ENCODE results near the gene INSL4.

The INSL4 gene

GRCh38 chr9:5231212-5231611, at the start of gene INSL4:
INSL4 (plus strand) TSS chr9:5231419; CDS start chr9:5231524, 105 bp downstream.
- Histone ChIP-seq H3K4me3 (no peak within 1 kb of the TSS), H3K27ac (no peak within 1 kb of the TSS)

DNA sequence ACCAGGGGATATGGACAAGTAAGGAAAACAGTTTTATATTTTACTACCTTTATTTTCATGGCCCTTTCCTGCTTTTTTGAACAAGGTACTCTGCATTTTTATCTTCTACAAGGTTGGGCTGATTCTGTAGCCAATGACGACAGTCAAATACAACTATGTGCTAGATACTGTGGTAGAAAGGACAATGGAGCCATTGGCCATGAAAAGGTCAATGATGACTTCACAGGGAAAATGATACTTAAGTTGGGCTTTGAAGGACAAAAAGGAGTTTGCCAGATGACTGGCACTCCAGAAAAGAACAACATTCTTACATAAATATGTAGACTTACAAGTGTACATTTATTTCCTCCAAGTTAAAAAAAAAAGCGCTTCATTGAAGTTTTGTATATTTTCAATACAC, 46.4 kb upstream of the INSL4 start:
- no peak overlapping the region for H3K27ac ChIP-seq

DNA sequence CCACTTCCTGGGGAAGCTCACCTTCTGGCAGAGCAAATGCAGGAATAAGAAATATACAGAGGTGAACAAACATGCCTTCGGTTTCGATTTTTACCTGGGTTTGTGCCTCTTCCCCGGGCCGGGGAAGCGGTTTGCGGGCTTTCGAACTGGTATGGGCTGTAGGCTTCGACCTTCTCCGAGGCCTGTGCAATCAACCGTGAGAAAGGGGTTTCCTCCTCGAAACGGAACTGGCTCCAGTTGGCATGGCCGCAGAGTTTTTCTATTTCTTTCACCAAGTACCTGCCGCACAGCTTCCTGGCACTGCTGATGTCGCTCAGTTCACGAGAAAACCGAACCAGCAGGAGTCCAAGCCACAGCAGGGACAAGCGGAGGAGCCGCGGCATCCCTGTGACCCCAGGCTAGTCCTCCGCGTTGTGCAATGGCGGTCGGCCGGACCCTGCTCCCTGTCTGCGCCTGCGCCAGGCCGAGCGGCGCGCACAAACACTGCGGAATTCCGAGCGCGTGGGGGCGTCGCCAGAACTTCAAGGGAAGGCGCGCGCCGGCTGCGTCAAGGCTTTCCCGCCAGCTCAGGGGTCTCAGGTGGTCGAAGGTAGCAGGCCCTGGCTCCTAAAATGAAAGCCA, 45.9 kb upstream of the INSL4 start, which contains the start of gene INSL6:
TSS of gene INSL6 (minus strand) at position 420 of the 621 bp plus-strand sequence. CDS start at position 383, 37 bp downstream.
- no peak within 1 kb of the TSS for H3K4me3 ChIP-seq
- H3K27ac ChIP-seq, result no peak within 1 kb of the TSS

More for the DNA sequence above, 46.4 kb upstream of the INSL4 start:
- H3K4me3 ChIP-seq, result no peak overlapping the region

- no peak overlapping the region for H3K27ac ChIP-seq
- no peak overlapping the region for H3K4me3 ChIP-seq
Measured at GRCh38 chr9:5186416-5187169, 44.6 kb upstream of the INSL4 start.

DNA sequence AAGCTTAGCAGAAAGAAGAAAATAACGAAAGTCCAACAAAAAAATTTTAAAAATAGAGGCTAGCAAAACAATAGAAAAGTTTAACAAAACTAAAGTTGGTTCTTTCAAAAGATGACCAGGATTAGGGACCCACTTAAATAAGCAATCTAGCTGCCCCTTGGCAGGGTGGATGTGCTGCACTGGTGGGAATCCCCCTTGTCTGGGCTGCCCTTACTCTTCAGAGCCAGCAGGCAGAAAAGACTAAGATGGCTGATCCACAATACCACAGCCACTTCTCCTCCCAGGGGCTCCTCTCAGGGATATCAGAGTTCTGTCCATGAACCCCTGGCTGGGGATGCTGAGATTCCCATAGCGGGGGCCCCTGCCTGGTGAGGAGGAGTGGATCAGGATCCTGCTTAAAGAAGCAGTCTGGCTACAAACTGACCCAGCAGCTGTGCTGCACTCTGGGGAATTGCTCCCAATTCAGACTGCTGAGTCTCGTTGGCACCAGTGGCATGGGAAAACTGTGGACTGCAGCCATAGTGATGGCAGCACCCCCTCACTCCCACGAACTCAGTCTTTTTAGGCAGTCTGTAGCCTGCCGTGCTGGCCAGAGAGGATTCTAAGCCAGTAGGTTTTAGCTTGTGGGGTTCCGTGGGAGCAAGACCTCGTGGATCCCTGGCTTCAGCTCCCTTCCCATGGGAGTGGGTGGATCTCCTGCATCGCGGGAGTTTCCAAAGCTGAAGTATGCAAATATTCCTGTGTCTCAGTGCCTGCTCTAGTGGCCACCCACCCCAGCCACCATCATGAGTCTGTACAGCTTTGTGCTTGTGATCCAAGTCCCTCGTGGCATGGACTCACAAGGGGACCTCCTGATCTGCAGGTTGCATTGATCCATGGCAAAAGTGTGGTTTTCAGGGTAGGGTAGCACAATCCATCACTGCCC, 42.9 kb upstream of the INSL4 start:
- Histone ChIP-seq H3K4me3 (no peak overlapping the region), H3K27ac (no peak overlapping the region)

GRCh38 chr9:5191985-5192384, 39.2 kb upstream of the INSL4 start:
- Histone ChIP-seq H3K4me3 (no peak overlapping the region), H3K27ac (no peak overlapping the region)

DNA sequence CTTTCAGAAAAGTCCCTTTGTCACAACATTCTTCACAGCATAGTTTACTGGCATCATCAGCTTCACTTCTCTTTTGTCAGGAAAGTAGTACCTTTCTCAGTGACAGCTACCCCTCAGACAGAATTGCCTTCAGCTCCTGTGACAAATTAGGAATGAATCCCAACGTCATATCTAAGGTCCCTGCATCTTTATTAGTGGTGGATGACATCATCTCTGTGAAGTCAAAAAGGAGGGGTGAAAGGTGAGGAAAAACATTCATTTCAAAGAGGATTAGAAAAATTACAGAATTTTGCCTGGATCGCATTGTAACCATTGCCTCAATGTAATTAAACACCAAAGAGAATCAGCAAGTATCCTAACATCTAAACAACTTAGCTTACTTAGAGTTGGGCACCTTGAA, 37.9 kb upstream of the INSL4 start:
- no peak overlapping the region for H3K4me3 ChIP-seq

DNA sequence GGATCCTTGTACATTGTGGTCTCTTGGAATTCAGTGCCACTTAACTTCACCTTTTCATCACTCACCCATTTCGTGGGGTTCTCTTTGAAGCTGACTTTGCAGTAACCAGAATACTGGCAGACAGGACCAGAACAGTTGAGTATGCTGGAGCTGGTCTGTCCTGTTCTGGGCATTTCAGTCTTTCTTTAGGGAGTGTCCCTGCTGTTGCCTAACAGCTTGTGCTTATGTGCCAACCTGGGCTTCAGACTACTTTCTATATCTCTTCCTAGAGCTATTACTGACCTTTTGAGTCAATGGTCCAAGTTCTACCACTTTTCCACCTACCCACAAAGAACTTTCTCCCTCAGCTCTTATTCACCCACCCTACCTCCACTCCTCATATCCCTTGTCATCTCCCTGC, 35.8 kb upstream of the INSL4 start:
- no peak overlapping the region for H3K27ac ChIP-seq
- H3K4me3 ChIP-seq, result no peak overlapping the region

More for the DNA sequence above, 37.9 kb upstream of the INSL4 start:
- H3K27ac ChIP-seq, result no peak overlapping the region

DNA sequence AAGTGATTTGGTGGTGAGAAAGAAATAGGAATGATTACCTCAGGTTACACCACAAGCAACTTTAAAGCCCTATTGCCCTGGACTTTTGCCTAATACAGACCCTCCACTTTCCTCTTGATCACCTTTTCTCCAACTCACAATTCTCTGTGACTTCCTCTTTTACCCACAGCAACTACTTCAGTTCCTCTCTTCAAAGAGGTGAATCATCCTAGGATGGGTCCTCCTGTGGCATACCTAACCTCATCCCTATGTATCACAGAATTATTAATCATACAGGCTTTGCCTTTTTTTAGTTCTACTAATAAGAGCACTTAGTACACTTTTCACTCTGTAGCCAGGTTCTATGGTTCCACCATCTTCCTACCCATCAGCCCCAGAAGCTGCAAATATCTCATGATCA, 26.1 kb upstream of the INSL4 start:
- Histone ChIP-seq H3K4me3 (no peak overlapping the region), H3K27ac (no peak overlapping the region)

- H3K4me3 ChIP-seq, result no peak overlapping the region
- no peak overlapping the region for H3K27ac ChIP-seq
Measured at GRCh38 chr9:5230554-5230953, 665 bp upstream of the INSL4 start.

DNA sequence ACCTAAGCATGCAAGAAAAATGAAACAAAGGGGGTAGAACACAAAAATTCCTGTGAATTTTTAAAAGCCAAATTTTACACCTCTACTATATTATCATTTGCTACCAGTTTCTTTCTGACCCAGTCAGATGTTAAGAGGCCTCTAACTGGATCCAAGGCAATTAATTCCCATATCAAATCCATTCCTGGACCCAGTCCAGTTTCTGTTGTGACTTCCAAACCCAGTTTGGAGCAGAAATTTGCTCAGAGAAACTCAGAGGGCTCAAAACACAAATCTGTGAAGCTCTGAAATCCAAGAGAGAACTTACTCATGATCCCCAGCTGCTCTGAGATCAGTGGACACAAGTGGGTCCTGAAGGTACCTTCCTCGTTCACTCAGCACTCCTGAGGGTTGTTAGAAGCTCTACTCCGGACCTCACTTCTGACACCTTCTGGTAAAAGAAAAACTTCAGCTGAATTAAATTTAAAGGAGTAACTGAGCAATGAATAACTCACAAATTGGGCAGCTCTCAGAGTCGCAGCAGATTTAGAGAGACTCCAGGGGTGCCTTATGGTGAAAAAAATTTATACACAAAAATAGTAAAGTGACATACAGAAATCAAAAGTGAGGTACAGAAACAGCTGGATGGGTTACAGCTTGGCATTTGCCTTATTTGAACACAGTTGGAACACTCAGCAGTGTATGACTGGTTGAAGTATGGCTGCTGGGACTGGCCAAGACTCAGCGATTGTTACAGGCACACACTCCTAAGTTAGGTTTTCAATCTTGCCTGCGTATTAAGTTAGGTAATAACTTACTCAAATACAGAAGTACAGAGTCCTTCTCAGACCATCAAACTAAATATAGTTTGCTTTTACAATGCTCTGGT, 32.4 kb downstream of the INSL4 start:
- Histone ChIP-seq H3K4me3 (no peak overlapping the region), H3K27ac (no peak overlapping the region)

DNA sequence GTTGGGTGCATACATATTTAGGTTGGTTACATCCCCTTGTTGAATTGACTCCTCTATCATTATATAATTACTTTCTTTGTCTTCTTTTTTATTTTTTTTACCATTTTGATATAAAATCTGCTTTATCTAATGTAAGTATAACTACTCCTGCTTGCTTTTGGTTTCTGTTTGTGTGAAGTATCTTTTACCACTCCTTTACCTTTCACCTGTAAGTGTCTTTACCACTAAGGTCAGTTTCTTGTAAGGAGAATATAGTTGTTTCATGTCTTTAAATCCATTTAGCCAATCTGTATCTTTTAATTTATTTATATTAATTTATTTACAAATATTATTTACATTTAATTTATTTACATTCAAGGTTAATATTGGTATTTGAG, 33.0 kb downstream of the INSL4 start:
- Histone ChIP-seq H3K27ac (no peak overlapping the region), H3K4me3 (no peak overlapping the region)

DNA sequence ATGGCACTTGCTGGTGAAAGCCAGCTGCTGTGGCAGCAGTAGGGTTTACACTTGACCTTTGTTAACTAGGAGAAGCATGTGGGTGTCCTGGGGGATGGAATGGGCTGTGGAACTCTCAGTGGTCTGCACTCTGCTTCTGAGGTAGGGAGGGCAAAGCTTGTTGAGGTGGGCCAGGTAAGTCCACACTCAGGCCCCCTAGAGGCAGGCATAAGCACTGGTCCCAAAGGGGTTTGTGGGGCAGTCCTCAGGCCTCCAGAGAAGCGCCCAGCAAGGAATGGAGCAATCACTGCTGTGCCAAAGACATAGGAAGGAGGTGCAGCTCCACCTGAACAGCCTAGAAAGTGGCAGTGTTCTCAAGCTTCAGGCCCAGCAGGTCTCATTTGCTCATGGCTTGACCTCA, 34.7 kb downstream of the INSL4 start:
- Histone ChIP-seq H3K4me3 (no peak overlapping the region), H3K27ac (no peak overlapping the region)

GRCh38 chr9:5269249-5269715, 38.1 kb downstream of the INSL4 start:
- H3K4me3 ChIP-seq, result no peak overlapping the region
- no peak overlapping the region for H3K27ac ChIP-seq

DNA sequence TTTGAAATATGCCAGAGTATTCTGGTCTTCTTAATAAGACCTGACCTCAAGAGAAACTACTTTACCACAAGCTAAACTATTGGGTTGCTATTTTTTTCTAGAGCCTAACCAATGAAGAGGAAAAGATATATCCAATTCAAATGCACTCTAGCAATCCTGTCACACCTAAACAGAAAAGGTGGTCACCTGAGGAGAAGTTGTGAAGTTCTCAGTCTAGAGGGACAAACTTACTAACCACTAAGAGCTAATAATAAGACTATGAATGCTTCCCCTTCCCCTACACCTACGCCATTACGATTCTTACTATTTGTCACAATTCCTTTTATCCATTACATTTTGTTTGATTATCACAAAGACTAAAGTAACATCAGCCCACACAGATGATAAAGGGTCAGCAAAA, 43.6 kb downstream of the INSL4 start:
- Histone ChIP-seq H3K4me3 (no peak overlapping the region), H3K27ac (no peak overlapping the region)

GRCh38 chr9:5278486-5278885, 47.3 kb downstream of the INSL4 start:
- H3K27ac ChIP-seq, result no peak overlapping the region
- H3K4me3 ChIP-seq, result no peak overlapping the region
